HCT116 (cell line): ENCODE results near the gene EPB41L5. TPM values are rescaled to one million over a fixed set of nuclear protein-coding genes. Genes with fewer than 3 reads are reported as not detected.

ENCODE experiments used
- ATAC-seq: fragments of 200-7000 bp; cut with Tn5 transposase; 2 replicates; pipeline ENCODE4 v1.9.1; 2020; ENCODE audit warnings: mild to moderate bottlenecking, moderate library complexity
- BruUV-seq: library from RNA; stranded (reverse); fragments of 400-500 nt; replicated peaks from 2 replicates; lab custom pipeline; 2021; lab: Mats Ljungman, UMichigan
- CTCF ChIA-PET: fragments of 300-600 bp; sonication (Branson Sonifier 250); formaldehyde crosslinking; loops from one replicate; lab custom pipeline; 2021; ENCODE audit warnings: antibody characterized with exemption; lab: Charles Lee
- POLR2A ChIA-PET: fragments of 300-600, 350-600 bp; sonication (Branson Sonifier 250); formaldehyde crosslinking; loops from one replicate; lab custom pipeline; 2021; ENCODE audit warnings: antibody characterized with exemption; lab: Charles Lee
- RAD21 ChIA-PET, 2 experiments: fragments of 300-600 bp; sonication (Branson Sonifier 250); formaldehyde crosslinking; loops; one replicate each; lab custom pipeline; 2023; ENCODE audit warnings: low total read pairs in 2 of 2; ENCODE audit not compliant: uncharacterized antibody in 2 of 2, unreplicated experiment in 2 of 2, low non-redundant PET in 1 of 2; lab: Charles Lee
- DNase-seq: peaks from one replicate; pipeline ENCODE4 v3.0.0-alpha.2; 2010; ENCODE audit warnings: low read depth, low spot score
- H2AFZ ChIP-seq: fragments of 200-600 bp; shearing (Covaris generic), sonication (generic); 2 replicates; pipeline ENCODE4 v1.6.1; 2017; ENCODE audit warnings: low read depth, mixed run types, mixed read lengths, antibody characterized with exemption, low read length; ENCODE audit not compliant: poor library complexity, severe bottlenecking
- H3K27ac ChIP-seq: 2 replicates; pipeline ENCODE4 v1.5.1; 2012; ENCODE audit warnings: low read depth, low read length
- H3K27me3 ChIP-seq: fragments of 200-600 bp; sonication (generic); 2 replicates; pipeline ENCODE4 v1.6.1; 2016; ENCODE audit warnings: mixed run types, low read length, mixed read lengths; ENCODE audit not compliant: insufficient read depth
- H3K36me3 ChIP-seq, 2 experiments: fragments of 200-500 bp in 1 of 2; fragments of 200-600 bp in 1 of 2; sonication (Bioruptor generic) in 1 of 2; sonication (generic) in 1 of 2; 2 replicates each; pipeline versions ENCODE4 v1.5.1 to v1.6.1; 2014 to 2016; ENCODE audit warnings: low read length in 2 of 2, inconsistent platforms in 1 of 2, mixed read lengths in 1 of 2, mixed run types in 1 of 2; ENCODE audit not compliant: insufficient read depth in 2 of 2, control insufficient read depth in 1 of 2
- H3K4me1 ChIP-seq, 2 experiments: fragments of 200-600 bp in 1 of 2; sonication (generic) in 1 of 2; 2 replicates each; pipeline versions ENCODE4 v1.5.1 to v1.6.1; 2012 to 2017; ENCODE audit warnings: low read length in 2 of 2, inconsistent platforms in 1 of 2, mild to moderate bottlenecking in 1 of 2, mixed read lengths in 1 of 2, mixed run types in 1 of 2, moderate library complexity in 1 of 2; ENCODE audit not compliant: insufficient read depth in 2 of 2, control insufficient read depth in 1 of 2
- H3K4me2 ChIP-seq: fragments of 200-600 bp; sonication (generic); 2 replicates; pipeline ENCODE4 v1.6.1; 2017; ENCODE audit warnings: mixed run types, low read length, mixed read lengths
- H3K4me3 ChIP-seq, 2 experiments: fragments of 200-600 bp in 1 of 2; sonication (generic) in 1 of 2; replicated peaks in 1 of 2; 2 replicates each; pipeline ENCODE4 v1.5.1; 2011 to 2016; ENCODE audit warnings: low read length in 2 of 2, control low read depth in 1 of 2, low read depth in 1 of 2, mild to moderate bottlenecking in 1 of 2, mixed read lengths in 1 of 2, mixed run types in 1 of 2
- H3K79me2 ChIP-seq: fragments of 200-600 bp; sonication (generic); 2 replicates; pipeline ENCODE4 v1.6.1; 2017; ENCODE audit warnings: mild to moderate bottlenecking, mixed run types, low read length, moderate library complexity, mixed read lengths; ENCODE audit not compliant: insufficient read depth
- H3K9ac ChIP-seq: fragments of 200-600 bp; sonication (generic); 2 replicates; pipeline ENCODE4 v1.6.1; 2016; ENCODE audit warnings: low read length, mixed read lengths
- H3K9me2 ChIP-seq: fragments of 200-600 bp; sonication (generic), shearing (Covaris generic); 2 replicates; pipeline ENCODE4 v1.6.1; 2017; ENCODE audit warnings: mixed run types, mild to moderate bottlenecking, moderate library complexity; ENCODE audit not compliant: insufficient read depth
- H3K9me3 ChIP-seq, 2 experiments: fragments of 200-500 bp in 1 of 2; fragments of 200-600 bp in 1 of 2; sonication (Bioruptor generic) in 1 of 2; sonication (generic) in 1 of 2; 2 replicates each; pipeline ENCODE4 v1.6.1; 2014 to 2017; ENCODE audit warnings: low read length in 2 of 2, mixed read lengths in 2 of 2, inconsistent platforms in 1 of 2, low read depth in 1 of 2, mild to moderate bottlenecking in 1 of 2, mixed run types in 1 of 2, moderate library complexity in 1 of 2; ENCODE audit not compliant: control insufficient read depth in 1 of 2, insufficient read depth in 1 of 2
- H4K20me1 ChIP-seq: fragments of 200-600 bp; sonication (generic), shearing (Covaris generic); 2 replicates; pipeline ENCODE4 v1.6.1; 2017; ENCODE audit warnings: mixed run types, mild to moderate bottlenecking, moderate library complexity; ENCODE audit not compliant: insufficient read depth
- CEBPB ChIP-seq: IDR thresholded peaks from 2 replicates; pipeline ENCODE4 v1.6.1; 2012; ENCODE audit warnings: low read depth
- EGR1 ChIP-seq: IDR thresholded peaks from 2 replicates; pipeline ENCODE4 v1.6.1; 2012; ENCODE audit warnings: low read depth
- EZH2 ChIP-seq: fragments of 200-600 bp; sonication (generic); IDR thresholded peaks from 2 replicates; pipeline ENCODE4 v1.6.1; 2017; ENCODE audit warnings: antibody characterized with exemption, mixed run types
- EZH2phosphoT487 ChIP-seq: fragments of 200-600 bp; IDR thresholded peaks from 2 replicates; pipeline ENCODE4 v1.6.1; 2018; ENCODE audit warnings: antibody characterized with exemption, borderline replicate concordance
- JUND ChIP-seq: IDR thresholded peaks from 2 replicates; pipeline ENCODE4 v1.6.1; 2012
- POLR2A ChIP-seq: IDR thresholded peaks from 2 replicates; pipeline ENCODE4 v1.7.0; 2011; ENCODE audit warnings: borderline replicate concordance; ENCODE audit not compliant: insufficient read depth, insufficient read length; ENCODE audit errors: extremely low read depth
- RAD21 ChIP-seq: IDR thresholded peaks from 2 replicates; pipeline ENCODE4 v1.6.1; 2012; ENCODE audit warnings: low read depth, mild to moderate bottlenecking
- SP1 ChIP-seq: IDR thresholded peaks from 2 replicates; pipeline ENCODE4 v1.6.1; 2012; ENCODE audit warnings: low read depth
- SRF ChIP-seq: IDR thresholded peaks from 2 replicates; pipeline ENCODE4 v1.6.1; 2012; ENCODE audit warnings: low read depth
- TCF7L2 ChIP-seq: IDR thresholded peaks from 2 replicates; pipeline ENCODE4 v1.7.0; 2011; ENCODE audit warnings: borderline replicate concordance, inconsistent platforms; ENCODE audit not compliant: insufficient read depth, insufficient read length; ENCODE audit errors: extremely low read depth
- YY1 ChIP-seq: IDR thresholded peaks from 2 replicates; pipeline ENCODE4 v1.6.1; 2011; ENCODE audit warnings: low read length, low read depth, moderate library complexity, mild to moderate bottlenecking; ENCODE audit not compliant: insufficient replicate concordance; ENCODE audit errors: extremely low read depth
- ZNF274 ChIP-seq: fragments of 200-500 bp; sonication (Bioruptor generic); IDR thresholded peaks from 2 replicates; pipeline ENCODE4 v1.6.1; 2014; ENCODE audit warnings: mild to moderate bottlenecking, low read depth, low read length, inconsistent platforms
- intact Hi-C: fragments of 100-400 bp; cut with micrococcal nuclease; formaldehyde crosslinking; loops from 2 replicates; pipeline ENCODE4 v1.10.0; 2022
- total RNA-seq: library from RNA; stranded (reverse); gene quantifications from one replicate; pipeline ENCODE4 v1.2.1, GENCODE V29; 2021; ENCODE audit not compliant: unreplicated experiment
- TF ChIP-seq, protein P1 (sequence below): IDR thresholded peaks from 2 replicates; pipeline ENCODE4 v1.6.1; 2012
- TF ChIP-seq, protein P2 (sequence below), 3 experiments: fragments of 200-600 bp in 1 of 3; sonication (generic) in 1 of 3; IDR thresholded peaks in 2 of 3; conservative IDR thresholded peaks in 1 of 3; 2 replicates each; pipeline ENCODE4 v1.5.1; 2012 to 2017; ENCODE audit warnings: low read depth in 2 of 3, low read length in 2 of 3, antibody characterized with exemption in 1 of 3, borderline replicate concordance in 1 of 3, control low read depth in 1 of 3, mild to moderate bottlenecking in 1 of 3, mixed read lengths in 1 of 3, mixed run types in 1 of 3, moderate library complexity in 1 of 3; ENCODE audit not compliant: insufficient read depth in 1 of 3
- TF ChIP-seq, protein P3 (sequence below): IDR thresholded peaks from 2 replicates; pipeline ENCODE4 v1.6.1; 2012; ENCODE audit warnings: low read depth

EPB41L5 gene
- total RNA-seq, 1 experiment from 2014 or later = 14.7 TPM

DNA sequence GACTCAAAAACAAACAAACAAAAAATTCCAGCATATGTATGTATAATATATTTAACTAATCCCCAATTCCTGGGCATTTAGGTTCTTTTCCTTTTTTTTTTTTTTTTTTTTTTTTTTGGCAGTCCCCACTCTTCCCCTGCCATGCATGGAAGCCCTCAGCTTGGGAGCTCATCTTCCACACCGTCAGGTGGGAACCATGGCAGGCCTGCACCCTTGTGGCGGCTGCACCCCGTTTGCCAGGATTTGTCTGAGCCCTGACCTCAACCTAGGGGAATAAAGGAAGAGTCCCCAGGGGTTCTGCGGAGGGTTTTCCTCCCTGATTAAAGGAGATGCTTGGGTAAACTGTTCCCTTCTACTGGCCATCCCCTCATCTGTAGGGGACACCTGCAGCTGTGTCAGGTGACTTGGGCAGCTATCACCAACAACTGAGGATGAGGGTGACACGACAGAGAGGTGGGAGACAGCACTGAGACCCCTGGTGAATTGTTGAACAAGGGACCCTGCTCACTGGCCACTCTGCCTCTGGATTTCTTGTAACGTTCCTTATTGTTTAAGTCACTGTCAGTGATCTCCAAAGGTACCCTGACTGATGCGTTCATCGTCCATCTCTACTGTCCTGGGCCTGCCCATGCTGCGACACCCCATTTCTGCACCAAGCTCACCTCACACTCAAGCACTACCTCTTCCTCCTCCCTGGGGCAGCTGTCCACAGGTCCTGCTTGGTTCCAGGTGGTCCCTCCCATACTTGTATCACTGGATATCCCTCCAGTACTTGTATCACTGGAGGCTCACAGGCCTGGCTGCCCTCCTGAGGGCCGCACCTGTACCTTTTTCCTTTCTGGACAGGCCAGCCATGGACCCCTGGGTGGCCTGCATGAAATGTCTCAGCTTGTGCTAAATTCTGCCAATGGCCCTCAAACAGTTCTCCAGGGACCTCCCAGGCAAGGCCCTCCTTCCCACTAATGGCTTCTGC lies 195.8 kb downstream of the EPB41L5 start (continued):
- TF ChIP-seq, protein P1, sequence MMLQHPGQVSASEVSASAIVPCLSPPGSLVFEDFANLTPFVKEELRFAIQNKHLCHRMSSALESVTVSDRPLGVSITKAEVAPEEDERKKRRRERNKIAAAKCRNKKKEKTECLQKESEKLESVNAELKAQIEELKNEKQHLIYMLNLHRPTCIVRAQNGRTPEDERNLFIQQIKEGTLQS = no peak

DNA sequence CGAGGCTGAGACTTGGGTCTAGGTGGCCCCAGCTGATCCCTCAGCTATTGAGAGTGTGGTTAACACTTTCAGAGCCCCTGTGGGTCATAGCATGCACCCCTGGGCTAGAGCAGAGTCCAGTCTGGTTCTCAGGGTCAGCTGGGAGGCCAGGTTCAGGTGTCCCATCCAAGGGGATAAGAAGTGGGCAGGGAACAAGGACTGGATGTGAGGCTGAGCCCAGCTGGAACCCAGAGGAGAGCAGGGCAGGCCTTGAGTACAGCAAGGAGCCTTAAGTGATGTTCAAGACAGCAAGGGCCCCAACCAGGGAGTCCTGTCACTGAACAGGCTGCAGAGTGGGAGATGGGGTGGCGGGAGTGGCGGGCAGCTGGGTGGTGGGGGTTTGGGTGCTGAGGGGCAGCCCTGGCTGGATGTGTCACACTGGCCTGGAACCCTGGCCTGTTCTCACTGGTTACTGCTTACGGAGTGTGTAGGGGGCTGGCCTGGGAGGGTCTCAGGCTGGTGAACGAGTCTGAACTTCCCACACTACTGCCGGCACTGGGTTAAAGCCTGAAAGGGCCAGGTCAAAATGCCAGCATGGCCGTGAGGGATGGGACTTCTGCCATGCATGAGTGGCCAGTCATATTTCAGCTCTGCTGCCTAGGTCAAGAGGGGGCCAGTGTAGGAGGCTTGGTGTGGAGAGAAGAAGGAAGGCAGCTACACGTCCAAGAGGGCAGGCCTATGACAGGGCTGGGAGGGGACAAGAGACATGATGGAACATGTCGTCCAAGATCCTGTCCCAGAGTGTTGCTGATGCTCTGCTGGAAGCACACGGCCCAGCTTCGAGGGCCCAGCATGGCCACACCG lies 196.8 kb downstream of the EPB41L5 start:
- Histone ChIP-seq H3K9ac (no peak overlapping the region), H3K79me2 (peaks cover 17% of the 10 kb centered on the region), H3K36me3 (no peaks in the 10 kb centered on the region), H3K4me1 (peaks cover 0 to 11% of the 10 kb centered on the region in 2 experiments; a peak in 1 of 4 replicates), H4K20me1 (no peaks in the 10 kb centered on the region), H3K27ac (no peak overlapping the region), H3K9me3 (no peaks in the 10 kb centered on the region), H2AFZ (no peak overlapping the region), H3K4me3 (no peak overlapping the region), H3K27me3 (no peaks in the 10 kb centered on the region), H3K9me2 (no peaks in the 10 kb centered on the region), H3K4me2 (no peak overlapping the region)
- no peak for ATAC-seq
- ChIA-PET RAD21 (no interaction called here), POLR2A (no interaction called here), CTCF (no interaction called here)
- DNase-seq = no peak
- BruUV-seq = no TSS peak
- intact Hi-C loops = no loop called here
- TF ChIP-seq YY1 = no peak
- no peak for TF ChIP-seq CEBPB
- TF ChIP-seq, protein P2, sequence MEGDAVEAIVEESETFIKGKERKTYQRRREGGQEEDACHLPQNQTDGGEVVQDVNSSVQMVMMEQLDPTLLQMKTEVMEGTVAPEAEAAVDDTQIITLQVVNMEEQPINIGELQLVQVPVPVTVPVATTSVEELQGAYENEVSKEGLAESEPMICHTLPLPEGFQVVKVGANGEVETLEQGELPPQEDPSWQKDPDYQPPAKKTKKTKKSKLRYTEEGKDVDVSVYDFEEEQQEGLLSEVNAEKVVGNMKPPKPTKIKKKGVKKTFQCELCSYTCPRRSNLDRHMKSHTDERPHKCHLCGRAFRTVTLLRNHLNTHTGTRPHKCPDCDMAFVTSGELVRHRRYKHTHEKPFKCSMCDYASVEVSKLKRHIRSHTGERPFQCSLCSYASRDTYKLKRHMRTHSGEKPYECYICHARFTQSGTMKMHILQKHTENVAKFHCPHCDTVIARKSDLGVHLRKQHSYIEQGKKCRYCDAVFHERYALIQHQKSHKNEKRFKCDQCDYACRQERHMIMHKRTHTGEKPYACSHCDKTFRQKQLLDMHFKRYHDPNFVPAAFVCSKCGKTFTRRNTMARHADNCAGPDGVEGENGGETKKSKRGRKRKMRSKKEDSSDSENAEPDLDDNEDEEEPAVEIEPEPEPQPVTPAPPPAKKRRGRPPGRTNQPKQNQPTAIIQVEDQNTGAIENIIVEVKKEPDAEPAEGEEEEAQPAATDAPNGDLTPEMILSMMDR (IDR thresholded peaks at IDR 0.05 in 2 of 3, conservative IDR thresholded peaks at IDR 0.05 in 1 of 3; ENCODE audit: borderline replicate concordance in 1 of 3, insufficient read depth in 1 of 3, low read depth in 2 of 3, low read length in 2 of 3) = no peak
- no peak for TF ChIP-seq EGR1
- TF ChIP-seq EZH2phosphoT487 = no peak
- TF ChIP-seq JUND = no peak
- TF ChIP-seq SRF = no peak
- no peak for TF ChIP-seq TCF7L2
- no peak for TF ChIP-seq POLR2A
- TF ChIP-seq, protein P3, sequence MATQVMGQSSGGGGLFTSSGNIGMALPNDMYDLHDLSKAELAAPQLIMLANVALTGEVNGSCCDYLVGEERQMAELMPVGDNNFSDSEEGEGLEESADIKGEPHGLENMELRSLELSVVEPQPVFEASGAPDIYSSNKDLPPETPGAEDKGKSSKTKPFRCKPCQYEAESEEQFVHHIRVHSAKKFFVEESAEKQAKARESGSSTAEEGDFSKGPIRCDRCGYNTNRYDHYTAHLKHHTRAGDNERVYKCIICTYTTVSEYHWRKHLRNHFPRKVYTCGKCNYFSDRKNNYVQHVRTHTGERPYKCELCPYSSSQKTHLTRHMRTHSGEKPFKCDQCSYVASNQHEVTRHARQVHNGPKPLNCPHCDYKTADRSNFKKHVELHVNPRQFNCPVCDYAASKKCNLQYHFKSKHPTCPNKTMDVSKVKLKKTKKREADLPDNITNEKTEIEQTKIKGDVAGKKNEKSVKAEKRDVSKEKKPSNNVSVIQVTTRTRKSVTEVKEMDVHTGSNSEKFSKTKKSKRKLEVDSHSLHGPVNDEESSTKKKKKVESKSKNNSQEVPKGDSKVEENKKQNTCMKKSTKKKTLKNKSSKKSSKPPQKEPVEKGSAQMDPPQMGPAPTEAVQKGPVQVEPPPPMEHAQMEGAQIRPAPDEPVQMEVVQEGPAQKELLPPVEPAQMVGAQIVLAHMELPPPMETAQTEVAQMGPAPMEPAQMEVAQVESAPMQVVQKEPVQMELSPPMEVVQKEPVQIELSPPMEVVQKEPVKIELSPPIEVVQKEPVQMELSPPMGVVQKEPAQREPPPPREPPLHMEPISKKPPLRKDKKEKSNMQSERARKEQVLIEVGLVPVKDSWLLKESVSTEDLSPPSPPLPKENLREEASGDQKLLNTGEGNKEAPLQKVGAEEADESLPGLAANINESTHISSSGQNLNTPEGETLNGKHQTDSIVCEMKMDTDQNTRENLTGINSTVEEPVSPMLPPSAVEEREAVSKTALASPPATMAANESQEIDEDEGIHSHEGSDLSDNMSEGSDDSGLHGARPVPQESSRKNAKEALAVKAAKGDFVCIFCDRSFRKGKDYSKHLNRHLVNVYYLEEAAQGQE = no peak
- no peak for TF ChIP-seq SP1
- no peak for TF ChIP-seq RAD21
- TF ChIP-seq EZH2 = no peak
- TF ChIP-seq ZNF274 = no peak
